HCT116 (cell line): ENCODE measurements around the gene KIF1A. TPM values are rescaled to one million over a fixed set of nuclear protein-coding genes. Genes with fewer than 3 reads are reported as not detected.

Experiments
- ATAC-seq: fragments of 200-7000 bp; cut with Tn5 transposase; 2 replicates; pipeline ENCODE4 v1.9.1; 2020; ENCODE audit warnings: mild to moderate bottlenecking, moderate library complexity
- BruUV-seq: library from RNA; stranded (reverse); fragments of 400-500 nt; replicated peaks from 2 replicates; lab custom pipeline; 2021; lab: Mats Ljungman, UMichigan
- CTCF ChIA-PET: fragments of 300-600 bp; sonication (Branson Sonifier 250); formaldehyde crosslinking; loops from one replicate; lab custom pipeline; 2021; ENCODE audit warnings: antibody characterized with exemption; lab: Charles Lee
- POLR2A ChIA-PET: fragments of 300-600, 350-600 bp; sonication (Branson Sonifier 250); formaldehyde crosslinking; loops from one replicate; lab custom pipeline; 2021; ENCODE audit warnings: antibody characterized with exemption; lab: Charles Lee
- RAD21 ChIA-PET, 2 experiments: fragments of 300-600 bp; sonication (Branson Sonifier 250); formaldehyde crosslinking; loops; one replicate each; lab custom pipeline; 2023; ENCODE audit warnings: low total read pairs in 2 of 2; ENCODE audit not compliant: uncharacterized antibody in 2 of 2, unreplicated experiment in 2 of 2, low non-redundant PET in 1 of 2; lab: Charles Lee
- DNase-seq: peaks from one replicate; pipeline ENCODE4 v3.0.0-alpha.2; 2010; ENCODE audit warnings: low read depth, low spot score
- H2AFZ ChIP-seq: fragments of 200-600 bp; shearing (Covaris generic), sonication (generic); 2 replicates; pipeline ENCODE4 v1.6.1; 2017; ENCODE audit warnings: low read depth, mixed run types, mixed read lengths, antibody characterized with exemption, low read length; ENCODE audit not compliant: poor library complexity, severe bottlenecking
- H3K27ac ChIP-seq: 2 replicates; pipeline ENCODE4 v1.5.1; 2012; ENCODE audit warnings: low read depth, low read length
- H3K27me3 ChIP-seq: fragments of 200-600 bp; sonication (generic); 2 replicates; pipeline ENCODE4 v1.6.1; 2016; ENCODE audit warnings: mixed run types, low read length, mixed read lengths; ENCODE audit not compliant: insufficient read depth
- H3K36me3 ChIP-seq, 2 experiments: fragments of 200-500 bp in 1 of 2; fragments of 200-600 bp in 1 of 2; sonication (Bioruptor generic) in 1 of 2; sonication (generic) in 1 of 2; 2 replicates each; pipeline versions ENCODE4 v1.5.1 to v1.6.1; 2014 to 2016; ENCODE audit warnings: low read length in 2 of 2, inconsistent platforms in 1 of 2, mixed read lengths in 1 of 2, mixed run types in 1 of 2; ENCODE audit not compliant: insufficient read depth in 2 of 2, control insufficient read depth in 1 of 2
- H3K4me1 ChIP-seq, 2 experiments: fragments of 200-600 bp in 1 of 2; sonication (generic) in 1 of 2; 2 replicates each; pipeline versions ENCODE4 v1.5.1 to v1.6.1; 2012 to 2017; ENCODE audit warnings: low read length in 2 of 2, inconsistent platforms in 1 of 2, mild to moderate bottlenecking in 1 of 2, mixed read lengths in 1 of 2, mixed run types in 1 of 2, moderate library complexity in 1 of 2; ENCODE audit not compliant: insufficient read depth in 2 of 2, control insufficient read depth in 1 of 2
- H3K4me2 ChIP-seq: fragments of 200-600 bp; sonication (generic); 2 replicates; pipeline ENCODE4 v1.6.1; 2017; ENCODE audit warnings: mixed run types, low read length, mixed read lengths
- H3K4me3 ChIP-seq, 2 experiments: fragments of 200-600 bp in 1 of 2; sonication (generic) in 1 of 2; replicated peaks in 1 of 2; 2 replicates each; pipeline ENCODE4 v1.5.1; 2011 to 2016; ENCODE audit warnings: low read length in 2 of 2, control low read depth in 1 of 2, low read depth in 1 of 2, mild to moderate bottlenecking in 1 of 2, mixed read lengths in 1 of 2, mixed run types in 1 of 2
- H3K79me2 ChIP-seq: fragments of 200-600 bp; sonication (generic); 2 replicates; pipeline ENCODE4 v1.6.1; 2017; ENCODE audit warnings: mild to moderate bottlenecking, mixed run types, low read length, moderate library complexity, mixed read lengths; ENCODE audit not compliant: insufficient read depth
- H3K9ac ChIP-seq: fragments of 200-600 bp; sonication (generic); 2 replicates; pipeline ENCODE4 v1.6.1; 2016; ENCODE audit warnings: low read length, mixed read lengths
- H3K9me2 ChIP-seq: fragments of 200-600 bp; sonication (generic), shearing (Covaris generic); 2 replicates; pipeline ENCODE4 v1.6.1; 2017; ENCODE audit warnings: mixed run types, mild to moderate bottlenecking, moderate library complexity; ENCODE audit not compliant: insufficient read depth
- H3K9me3 ChIP-seq, 2 experiments: fragments of 200-500 bp in 1 of 2; fragments of 200-600 bp in 1 of 2; sonication (Bioruptor generic) in 1 of 2; sonication (generic) in 1 of 2; 2 replicates each; pipeline ENCODE4 v1.6.1; 2014 to 2017; ENCODE audit warnings: low read length in 2 of 2, mixed read lengths in 2 of 2, inconsistent platforms in 1 of 2, low read depth in 1 of 2, mild to moderate bottlenecking in 1 of 2, mixed run types in 1 of 2, moderate library complexity in 1 of 2; ENCODE audit not compliant: control insufficient read depth in 1 of 2, insufficient read depth in 1 of 2
- H4K20me1 ChIP-seq: fragments of 200-600 bp; sonication (generic), shearing (Covaris generic); 2 replicates; pipeline ENCODE4 v1.6.1; 2017; ENCODE audit warnings: mixed run types, mild to moderate bottlenecking, moderate library complexity; ENCODE audit not compliant: insufficient read depth
- CBX3 ChIP-seq: IDR thresholded peaks from 2 replicates; pipeline ENCODE4 v1.6.1; 2012; ENCODE audit warnings: low read depth
- CEBPB ChIP-seq: IDR thresholded peaks from 2 replicates; pipeline ENCODE4 v1.6.1; 2012; ENCODE audit warnings: low read depth
- ELF1 ChIP-seq: IDR thresholded peaks from 2 replicates; pipeline ENCODE4 v1.6.1; 2012; ENCODE audit warnings: low read depth, borderline replicate concordance
- FOSL1 ChIP-seq: IDR thresholded peaks from 2 replicates; pipeline ENCODE4 v1.6.1; 2012; ENCODE audit warnings: low read depth
- JUND ChIP-seq: IDR thresholded peaks from 2 replicates; pipeline ENCODE4 v1.6.1; 2012
- POLR2A ChIP-seq: IDR thresholded peaks from 2 replicates; pipeline ENCODE4 v1.7.0; 2011; ENCODE audit warnings: borderline replicate concordance; ENCODE audit not compliant: insufficient read depth, insufficient read length; ENCODE audit errors: extremely low read depth
- POLR2AphosphoS5 ChIP-seq: IDR thresholded peaks from 2 replicates; pipeline ENCODE4 v1.6.1; 2011; ENCODE audit warnings: mild to moderate bottlenecking, low read depth, low read length, moderate library complexity
- RAD21 ChIP-seq: IDR thresholded peaks from 2 replicates; pipeline ENCODE4 v1.6.1; 2012; ENCODE audit warnings: low read depth, mild to moderate bottlenecking
- SIN3A ChIP-seq: IDR thresholded peaks from 2 replicates; pipeline ENCODE4 v1.6.1; 2012; ENCODE audit warnings: low read depth
- SP1 ChIP-seq: IDR thresholded peaks from 2 replicates; pipeline ENCODE4 v1.6.1; 2012; ENCODE audit warnings: low read depth
- SRF ChIP-seq: IDR thresholded peaks from 2 replicates; pipeline ENCODE4 v1.6.1; 2012; ENCODE audit warnings: low read depth
- TCF7L2 ChIP-seq: IDR thresholded peaks from 2 replicates; pipeline ENCODE4 v1.7.0; 2011; ENCODE audit warnings: borderline replicate concordance, inconsistent platforms; ENCODE audit not compliant: insufficient read depth, insufficient read length; ENCODE audit errors: extremely low read depth
- YY1 ChIP-seq: IDR thresholded peaks from 2 replicates; pipeline ENCODE4 v1.6.1; 2011; ENCODE audit warnings: low read length, low read depth, moderate library complexity, mild to moderate bottlenecking; ENCODE audit not compliant: insufficient replicate concordance; ENCODE audit errors: extremely low read depth
- ZFX ChIP-seq: fragments of 450-650 bp; IDR thresholded peaks from 2 replicates; pipeline ENCODE4 v1.6.1; 2017
- ZNF274 ChIP-seq: fragments of 200-500 bp; sonication (Bioruptor generic); IDR thresholded peaks from 2 replicates; pipeline ENCODE4 v1.6.1; 2014; ENCODE audit warnings: mild to moderate bottlenecking, low read depth, low read length, inconsistent platforms
- intact Hi-C: fragments of 100-400 bp; cut with micrococcal nuclease; formaldehyde crosslinking; loops from 2 replicates; pipeline ENCODE4 v1.10.0; 2022
- total RNA-seq: library from RNA; stranded (reverse); gene quantifications from one replicate; pipeline ENCODE4 v1.2.1, GENCODE V29; 2021; ENCODE audit not compliant: unreplicated experiment
- TF ChIP-seq, protein P1 (sequence below), 3 experiments: fragments of 200-600 bp in 1 of 3; sonication (generic) in 1 of 3; IDR thresholded peaks in 2 of 3; conservative IDR thresholded peaks in 1 of 3; 2 replicates each; pipeline ENCODE4 v1.5.1; 2012 to 2017; ENCODE audit warnings: low read depth in 2 of 3, low read length in 2 of 3, antibody characterized with exemption in 1 of 3, borderline replicate concordance in 1 of 3, control low read depth in 1 of 3, mild to moderate bottlenecking in 1 of 3, mixed read lengths in 1 of 3, mixed run types in 1 of 3, moderate library complexity in 1 of 3; ENCODE audit not compliant: insufficient read depth in 1 of 3
- TF ChIP-seq, protein P2 (sequence below): IDR thresholded peaks from 2 replicates; pipeline ENCODE4 v1.6.1; 2012; ENCODE audit warnings: low read depth
- TF ChIP-seq, protein P3 (sequence below): IDR thresholded peaks from 2 replicates; pipeline ENCODE4 v1.6.1; 2011; ENCODE audit warnings: mild to moderate bottlenecking, low read length, moderate library complexity; ENCODE audit not compliant: insufficient replicate concordance; ENCODE audit errors: extremely low read depth
- TF ChIP-seq, protein P4 (sequence below): IDR thresholded peaks from 2 replicates; pipeline ENCODE4 v1.6.1; 2012
- TF ChIP-seq, protein P5 (sequence below): IDR thresholded peaks from 2 replicates; pipeline ENCODE4 v1.6.1; 2012

KIF1A gene
- total RNA-seq, 1 experiment from 2014 or later: 0.27 TPM

DNA sequence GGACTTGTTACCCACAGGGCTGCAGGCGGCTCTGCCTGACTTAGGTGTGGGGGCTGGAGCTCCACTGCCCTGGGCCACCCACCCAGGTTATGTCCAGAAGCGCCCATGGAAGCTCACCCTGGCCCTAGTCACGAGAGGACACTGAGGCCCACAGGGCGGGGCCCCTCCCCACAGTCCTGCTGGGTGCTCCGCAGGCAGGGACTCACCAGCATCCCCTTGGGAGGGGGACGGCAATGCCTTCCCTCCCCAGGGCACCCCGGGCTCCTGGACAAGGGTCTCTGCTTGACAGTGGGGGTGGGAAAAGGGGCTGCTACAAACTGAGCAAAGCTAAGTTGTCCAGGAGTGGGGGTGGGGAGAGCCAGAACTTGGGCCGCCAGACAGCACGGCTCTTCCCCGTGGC, 67.8 kb downstream of the KIF1A start:
- no peaks in the 10 kb centered on the region for H3K9me2 ChIP-seq
- no peak overlapping the region for H3K4me2 ChIP-seq
- ChIA-PET CTCF (no interaction called here), POLR2A (no interaction called here), RAD21 (no interaction called here)
- no peaks in the 10 kb centered on the region for H4K20me1 ChIP-seq
- no peak for ATAC-seq
- H3K9me3 ChIP-seq: no peaks in the 10 kb centered on the region
- no peaks in the 10 kb centered on the region for H3K27me3 ChIP-seq
- H3K4me1 ChIP-seq: peaks cover 0 to 4% of the 10 kb centered on the region in 2 experiments; a peak in 1 of 4 replicates
- H3K4me3 ChIP-seq: no peak overlapping the region
- H3K9ac ChIP-seq: no peak overlapping the region
- DNase-seq: no peak
- H3K36me3 ChIP-seq: no peaks in the 10 kb centered on the region
- H3K79me2 ChIP-seq: no peaks in the 10 kb centered on the region
- TF ChIP-seq CEBPB (no peak), SIN3A (no peak), FOSL1 (no peak), SRF (no peak), CBX3 (no peak), SP1 (no peak), RAD21 (no peak), POLR2AphosphoS5 (no peak), YY1 (no peak), TCF7L2 (no peak), JUND (no peak), ZFX (no peak), ZNF274 (no peak), ELF1 (no peak), POLR2A (no peak)
- TF ChIP-seq, protein P1, sequence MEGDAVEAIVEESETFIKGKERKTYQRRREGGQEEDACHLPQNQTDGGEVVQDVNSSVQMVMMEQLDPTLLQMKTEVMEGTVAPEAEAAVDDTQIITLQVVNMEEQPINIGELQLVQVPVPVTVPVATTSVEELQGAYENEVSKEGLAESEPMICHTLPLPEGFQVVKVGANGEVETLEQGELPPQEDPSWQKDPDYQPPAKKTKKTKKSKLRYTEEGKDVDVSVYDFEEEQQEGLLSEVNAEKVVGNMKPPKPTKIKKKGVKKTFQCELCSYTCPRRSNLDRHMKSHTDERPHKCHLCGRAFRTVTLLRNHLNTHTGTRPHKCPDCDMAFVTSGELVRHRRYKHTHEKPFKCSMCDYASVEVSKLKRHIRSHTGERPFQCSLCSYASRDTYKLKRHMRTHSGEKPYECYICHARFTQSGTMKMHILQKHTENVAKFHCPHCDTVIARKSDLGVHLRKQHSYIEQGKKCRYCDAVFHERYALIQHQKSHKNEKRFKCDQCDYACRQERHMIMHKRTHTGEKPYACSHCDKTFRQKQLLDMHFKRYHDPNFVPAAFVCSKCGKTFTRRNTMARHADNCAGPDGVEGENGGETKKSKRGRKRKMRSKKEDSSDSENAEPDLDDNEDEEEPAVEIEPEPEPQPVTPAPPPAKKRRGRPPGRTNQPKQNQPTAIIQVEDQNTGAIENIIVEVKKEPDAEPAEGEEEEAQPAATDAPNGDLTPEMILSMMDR (IDR thresholded peaks at IDR 0.05 in 2 of 3, conservative IDR thresholded peaks at IDR 0.05 in 1 of 3; ENCODE audit: borderline replicate concordance in 1 of 3, insufficient read depth in 1 of 3, low read depth in 2 of 3, low read length in 2 of 3): no peak
- TF ChIP-seq, protein P2, sequence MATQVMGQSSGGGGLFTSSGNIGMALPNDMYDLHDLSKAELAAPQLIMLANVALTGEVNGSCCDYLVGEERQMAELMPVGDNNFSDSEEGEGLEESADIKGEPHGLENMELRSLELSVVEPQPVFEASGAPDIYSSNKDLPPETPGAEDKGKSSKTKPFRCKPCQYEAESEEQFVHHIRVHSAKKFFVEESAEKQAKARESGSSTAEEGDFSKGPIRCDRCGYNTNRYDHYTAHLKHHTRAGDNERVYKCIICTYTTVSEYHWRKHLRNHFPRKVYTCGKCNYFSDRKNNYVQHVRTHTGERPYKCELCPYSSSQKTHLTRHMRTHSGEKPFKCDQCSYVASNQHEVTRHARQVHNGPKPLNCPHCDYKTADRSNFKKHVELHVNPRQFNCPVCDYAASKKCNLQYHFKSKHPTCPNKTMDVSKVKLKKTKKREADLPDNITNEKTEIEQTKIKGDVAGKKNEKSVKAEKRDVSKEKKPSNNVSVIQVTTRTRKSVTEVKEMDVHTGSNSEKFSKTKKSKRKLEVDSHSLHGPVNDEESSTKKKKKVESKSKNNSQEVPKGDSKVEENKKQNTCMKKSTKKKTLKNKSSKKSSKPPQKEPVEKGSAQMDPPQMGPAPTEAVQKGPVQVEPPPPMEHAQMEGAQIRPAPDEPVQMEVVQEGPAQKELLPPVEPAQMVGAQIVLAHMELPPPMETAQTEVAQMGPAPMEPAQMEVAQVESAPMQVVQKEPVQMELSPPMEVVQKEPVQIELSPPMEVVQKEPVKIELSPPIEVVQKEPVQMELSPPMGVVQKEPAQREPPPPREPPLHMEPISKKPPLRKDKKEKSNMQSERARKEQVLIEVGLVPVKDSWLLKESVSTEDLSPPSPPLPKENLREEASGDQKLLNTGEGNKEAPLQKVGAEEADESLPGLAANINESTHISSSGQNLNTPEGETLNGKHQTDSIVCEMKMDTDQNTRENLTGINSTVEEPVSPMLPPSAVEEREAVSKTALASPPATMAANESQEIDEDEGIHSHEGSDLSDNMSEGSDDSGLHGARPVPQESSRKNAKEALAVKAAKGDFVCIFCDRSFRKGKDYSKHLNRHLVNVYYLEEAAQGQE: no peak
- TF ChIP-seq, protein P3, sequence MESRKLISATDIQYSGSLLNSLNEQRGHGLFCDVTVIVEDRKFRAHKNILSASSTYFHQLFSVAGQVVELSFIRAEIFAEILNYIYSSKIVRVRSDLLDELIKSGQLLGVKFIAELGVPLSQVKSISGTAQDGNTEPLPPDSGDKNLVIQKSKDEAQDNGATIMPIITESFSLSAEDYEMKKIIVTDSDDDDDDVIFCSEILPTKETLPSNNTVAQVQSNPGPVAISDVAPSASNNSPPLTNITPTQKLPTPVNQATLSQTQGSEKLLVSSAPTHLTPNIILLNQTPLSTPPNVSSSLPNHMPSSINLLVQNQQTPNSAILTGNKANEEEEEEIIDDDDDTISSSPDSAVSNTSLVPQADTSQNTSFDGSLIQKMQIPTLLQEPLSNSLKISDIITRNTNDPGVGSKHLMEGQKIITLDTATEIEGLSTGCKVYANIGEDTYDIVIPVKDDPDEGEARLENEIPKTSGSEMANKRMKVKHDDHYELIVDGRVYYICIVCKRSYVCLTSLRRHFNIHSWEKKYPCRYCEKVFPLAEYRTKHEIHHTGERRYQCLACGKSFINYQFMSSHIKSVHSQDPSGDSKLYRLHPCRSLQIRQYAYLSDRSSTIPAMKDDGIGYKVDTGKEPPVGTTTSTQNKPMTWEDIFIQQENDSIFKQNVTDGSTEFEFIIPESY: no peak
- TF ChIP-seq, protein P4, sequence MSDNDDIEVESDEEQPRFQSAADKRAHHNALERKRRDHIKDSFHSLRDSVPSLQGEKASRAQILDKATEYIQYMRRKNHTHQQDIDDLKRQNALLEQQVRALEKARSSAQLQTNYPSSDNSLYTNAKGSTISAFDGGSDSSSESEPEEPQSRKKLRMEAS: no peak
- TF ChIP-seq, protein P5, sequence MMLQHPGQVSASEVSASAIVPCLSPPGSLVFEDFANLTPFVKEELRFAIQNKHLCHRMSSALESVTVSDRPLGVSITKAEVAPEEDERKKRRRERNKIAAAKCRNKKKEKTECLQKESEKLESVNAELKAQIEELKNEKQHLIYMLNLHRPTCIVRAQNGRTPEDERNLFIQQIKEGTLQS: no peak
- BruUV-seq: no TSS peak
- no peak overlapping the region for H2AFZ ChIP-seq
- intact Hi-C loops: no loop called here
- no peak overlapping the region for H3K27ac ChIP-seq
